Loucy (cell line): ENCODE results near the gene MFN1.

ENCODE experiments used
- EZH2phosphoT487 ChIP-seq: fragments of 200-600 bp; IDR thresholded peaks from 2 replicates; pipeline ENCODE4 v1.6.1; 2018; ENCODE audit warnings: antibody characterized with exemption, mild to moderate bottlenecking, moderate library complexity, borderline replicate concordance
- TF ChIP-seq, protein P1 (sequence below): fragments of 200-600 bp; sonication (generic); conservative IDR thresholded peaks from 2 replicates; pipeline ENCODE4 v1.5.1; 2014; ENCODE audit warnings: mild to moderate bottlenecking, antibody characterized with exemption, low read length

DNA sequence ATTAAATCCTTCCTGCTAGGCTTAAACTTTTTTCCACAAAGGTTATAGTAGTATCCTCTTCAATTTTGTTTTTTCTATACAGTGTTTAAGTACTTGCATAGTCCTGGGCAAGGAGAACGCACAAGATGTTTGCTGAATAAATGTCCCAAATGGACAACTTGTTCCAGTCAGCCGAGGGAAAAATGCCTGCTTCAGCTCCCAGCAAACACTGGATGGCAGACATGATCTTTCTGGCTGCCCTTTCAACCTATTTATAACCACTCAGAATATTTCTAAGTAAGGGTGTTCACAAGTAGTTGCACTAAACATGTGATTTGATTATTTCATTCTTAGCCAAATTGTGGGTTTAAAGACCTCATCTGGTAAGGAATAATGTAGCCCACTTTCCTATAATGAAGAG lies 74.0 kb downstream of the MFN1 start:
- TF ChIP-seq, protein P1, sequence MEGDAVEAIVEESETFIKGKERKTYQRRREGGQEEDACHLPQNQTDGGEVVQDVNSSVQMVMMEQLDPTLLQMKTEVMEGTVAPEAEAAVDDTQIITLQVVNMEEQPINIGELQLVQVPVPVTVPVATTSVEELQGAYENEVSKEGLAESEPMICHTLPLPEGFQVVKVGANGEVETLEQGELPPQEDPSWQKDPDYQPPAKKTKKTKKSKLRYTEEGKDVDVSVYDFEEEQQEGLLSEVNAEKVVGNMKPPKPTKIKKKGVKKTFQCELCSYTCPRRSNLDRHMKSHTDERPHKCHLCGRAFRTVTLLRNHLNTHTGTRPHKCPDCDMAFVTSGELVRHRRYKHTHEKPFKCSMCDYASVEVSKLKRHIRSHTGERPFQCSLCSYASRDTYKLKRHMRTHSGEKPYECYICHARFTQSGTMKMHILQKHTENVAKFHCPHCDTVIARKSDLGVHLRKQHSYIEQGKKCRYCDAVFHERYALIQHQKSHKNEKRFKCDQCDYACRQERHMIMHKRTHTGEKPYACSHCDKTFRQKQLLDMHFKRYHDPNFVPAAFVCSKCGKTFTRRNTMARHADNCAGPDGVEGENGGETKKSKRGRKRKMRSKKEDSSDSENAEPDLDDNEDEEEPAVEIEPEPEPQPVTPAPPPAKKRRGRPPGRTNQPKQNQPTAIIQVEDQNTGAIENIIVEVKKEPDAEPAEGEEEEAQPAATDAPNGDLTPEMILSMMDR, result no peak
- TF ChIP-seq EZH2phosphoT487, result no peak
